ENCODE results near the gene CCDC60.

The CCDC60 gene

DNA sequence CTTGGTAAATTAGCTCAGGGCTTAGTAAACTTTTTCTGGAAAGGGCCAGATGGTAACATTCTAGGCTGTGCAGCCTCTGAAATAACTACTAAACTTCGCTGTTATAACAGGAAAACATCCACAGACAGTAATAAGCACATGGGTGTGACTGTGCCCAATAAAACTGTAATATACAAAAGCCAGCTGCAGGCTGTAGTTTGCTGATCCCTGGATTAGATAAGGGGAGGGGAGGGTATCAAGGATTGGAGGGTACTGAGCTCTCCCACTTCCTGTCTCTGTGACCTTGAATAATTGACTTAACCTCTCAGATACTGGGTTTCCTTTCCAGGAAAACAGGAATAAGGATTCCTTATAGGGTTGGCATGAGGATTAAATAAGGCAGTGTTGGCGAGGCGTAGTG is 81.2 kb downstream of the CCDC60 start:
- TF ChIP-seq, protein P1, sequence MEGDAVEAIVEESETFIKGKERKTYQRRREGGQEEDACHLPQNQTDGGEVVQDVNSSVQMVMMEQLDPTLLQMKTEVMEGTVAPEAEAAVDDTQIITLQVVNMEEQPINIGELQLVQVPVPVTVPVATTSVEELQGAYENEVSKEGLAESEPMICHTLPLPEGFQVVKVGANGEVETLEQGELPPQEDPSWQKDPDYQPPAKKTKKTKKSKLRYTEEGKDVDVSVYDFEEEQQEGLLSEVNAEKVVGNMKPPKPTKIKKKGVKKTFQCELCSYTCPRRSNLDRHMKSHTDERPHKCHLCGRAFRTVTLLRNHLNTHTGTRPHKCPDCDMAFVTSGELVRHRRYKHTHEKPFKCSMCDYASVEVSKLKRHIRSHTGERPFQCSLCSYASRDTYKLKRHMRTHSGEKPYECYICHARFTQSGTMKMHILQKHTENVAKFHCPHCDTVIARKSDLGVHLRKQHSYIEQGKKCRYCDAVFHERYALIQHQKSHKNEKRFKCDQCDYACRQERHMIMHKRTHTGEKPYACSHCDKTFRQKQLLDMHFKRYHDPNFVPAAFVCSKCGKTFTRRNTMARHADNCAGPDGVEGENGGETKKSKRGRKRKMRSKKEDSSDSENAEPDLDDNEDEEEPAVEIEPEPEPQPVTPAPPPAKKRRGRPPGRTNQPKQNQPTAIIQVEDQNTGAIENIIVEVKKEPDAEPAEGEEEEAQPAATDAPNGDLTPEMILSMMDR (IDR thresholded peaks at IDR 0.05; ENCODE audit: low read depth, low read length), result no peak
- no peak overlapping the region for H3K4me3 ChIP-seq (ENCODE audit: low read depth, low read length)

DNA sequence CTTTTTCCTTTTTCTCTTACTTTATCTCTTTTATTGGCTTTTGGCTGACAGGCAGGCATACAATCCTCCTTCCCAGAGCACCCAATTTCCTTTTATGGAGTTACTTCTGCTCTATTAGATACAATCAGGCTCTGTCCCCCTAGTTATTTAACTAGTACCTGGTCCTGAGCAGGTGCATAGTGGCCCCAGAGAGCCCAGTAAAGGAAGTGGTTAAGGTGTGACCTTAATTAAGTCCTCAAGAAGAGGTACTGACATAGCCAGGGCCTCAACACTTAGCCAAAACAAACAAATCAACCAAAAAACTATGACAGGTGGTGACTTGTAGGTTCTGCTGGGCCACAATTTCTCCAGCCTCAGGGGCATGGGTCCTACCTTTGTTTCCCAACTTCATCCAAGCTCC is 82.9 kb downstream of the CCDC60 start:
- TF ChIP-seq, protein P1 (IDR thresholded peaks at IDR 0.05; ENCODE audit: low read depth, low read length), result no peak
- no peak overlapping the region for H3K4me3 ChIP-seq (ENCODE audit: low read depth, low read length)

DNA sequence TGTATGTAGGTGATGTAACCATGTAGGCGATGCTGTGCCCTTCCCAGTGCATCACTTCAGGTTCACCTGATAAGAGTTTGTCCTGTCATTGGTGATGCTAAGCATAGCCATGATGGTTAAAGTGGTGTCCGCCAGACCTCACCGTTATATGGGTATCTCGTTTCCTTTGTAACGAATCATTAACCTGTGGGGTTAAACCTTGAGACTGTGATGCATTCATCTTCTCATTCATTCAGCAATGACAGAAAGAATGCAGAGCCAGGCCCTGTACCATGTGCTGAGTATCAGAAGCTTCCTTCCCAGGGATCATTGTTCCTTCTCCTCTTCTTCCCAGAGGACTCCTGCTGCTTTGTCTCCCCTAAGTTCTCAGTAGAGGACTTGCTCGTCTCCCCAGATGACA is 84.9 kb downstream of the CCDC60 start:
- TF ChIP-seq, protein P1 (IDR thresholded peaks at IDR 0.05; ENCODE audit: low read depth, low read length), result no peak
- H3K4me3 ChIP-seq (ENCODE audit: low read depth, low read length), result no peak overlapping the region

DNA sequence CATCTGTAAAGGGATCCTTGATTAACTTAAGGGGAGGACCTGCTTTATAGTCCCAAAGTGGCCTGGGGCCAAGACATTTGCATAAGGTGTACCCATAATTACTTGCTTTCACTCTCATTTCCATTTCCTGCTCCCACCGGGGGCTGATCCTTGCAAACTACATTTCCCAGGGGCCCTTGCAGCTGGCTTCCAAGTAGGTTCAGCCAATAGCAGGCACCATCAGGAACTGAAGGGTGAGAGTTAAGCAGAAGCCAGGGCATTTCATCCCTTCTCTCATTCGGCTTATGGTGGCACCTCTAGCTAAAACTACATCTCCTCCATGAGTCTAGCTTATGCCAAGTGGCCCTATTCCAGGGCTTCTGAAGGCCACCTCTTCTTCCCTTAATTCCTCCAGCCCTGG is 88.8 kb downstream of the CCDC60 start:
- H3K4me3 ChIP-seq (ENCODE audit: low read depth, low read length), result no peak overlapping the region
- TF ChIP-seq, protein P1 (IDR thresholded peaks at IDR 0.05; ENCODE audit: low read depth, low read length), result no peak

DNA sequence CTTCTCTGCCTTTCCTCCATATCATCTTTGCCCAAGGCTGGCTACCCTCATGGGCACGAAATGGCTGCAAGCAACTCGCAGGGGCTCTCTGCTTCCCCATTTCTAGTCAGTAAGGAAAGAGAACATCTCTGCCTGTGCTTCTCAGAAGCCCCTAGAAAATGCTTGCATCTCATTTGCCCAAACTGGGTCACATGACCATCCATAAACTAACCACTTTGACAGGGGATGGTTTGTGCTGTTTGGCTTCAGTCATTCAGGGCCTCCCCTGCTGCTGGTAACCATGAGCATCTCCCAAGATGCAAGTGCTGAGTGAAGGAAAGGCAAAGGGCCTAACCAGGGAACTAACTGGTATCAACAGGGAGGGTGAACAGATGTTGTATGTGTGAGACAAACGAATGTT is 91.1 kb downstream of the CCDC60 start:
- no peak overlapping the region for H3K4me3 ChIP-seq (ENCODE audit: low read depth, low read length)
- TF ChIP-seq, protein P1 (IDR thresholded peaks at IDR 0.05; ENCODE audit: low read depth, low read length), result no peak

DNA sequence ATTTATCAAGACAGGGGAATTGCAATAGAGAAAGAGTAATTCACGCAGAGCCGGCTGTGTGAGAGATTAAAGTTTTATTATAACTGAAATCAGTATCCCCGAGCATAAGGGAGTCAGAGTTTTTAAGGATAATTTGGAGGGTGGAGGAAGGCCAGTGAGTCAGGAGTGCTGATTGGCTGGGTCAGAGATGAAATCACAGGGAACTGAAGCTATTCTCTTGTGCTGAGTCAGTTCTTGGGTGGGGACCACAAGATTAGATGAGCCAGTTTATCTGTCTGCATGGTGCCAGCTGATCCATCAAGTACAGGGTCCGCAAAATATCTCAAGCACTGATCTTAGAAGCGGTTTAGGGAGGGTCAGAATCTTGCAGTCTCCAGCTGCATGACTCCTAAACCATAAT is 96.6 kb downstream of the CCDC60 start:
- TF ChIP-seq, protein P1 (IDR thresholded peaks at IDR 0.05; ENCODE audit: low read depth, low read length), result no peak
- H3K4me3 ChIP-seq (ENCODE audit: low read depth, low read length), result no peak overlapping the region

DNA sequence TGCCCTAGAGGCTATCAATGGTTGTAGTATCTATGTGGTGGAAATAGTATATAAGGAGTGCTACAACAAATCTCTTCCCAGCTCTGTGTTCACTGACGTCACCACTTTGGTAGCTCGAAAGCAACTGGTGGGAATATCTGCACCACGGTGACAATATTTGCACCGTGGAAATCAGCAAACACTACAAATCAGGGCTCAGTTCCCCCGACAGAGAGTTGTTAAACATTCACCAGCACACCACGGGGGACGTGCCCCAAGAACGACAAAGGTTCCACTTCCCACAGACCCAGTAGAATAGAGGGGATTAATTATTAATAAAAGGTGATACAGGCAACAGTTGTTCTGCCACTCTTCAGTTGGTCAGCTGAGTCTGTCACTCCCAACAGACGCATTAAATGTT is 98.4 kb downstream of the CCDC60 start:
- TF ChIP-seq, protein P1 (IDR thresholded peaks at IDR 0.05; ENCODE audit: low read depth, low read length), result no peak
- H3K4me3 ChIP-seq (ENCODE audit: low read depth, low read length), result no peak overlapping the region
